ENCODE measurements around the gene ACADVL. TPM values are rescaled to one million over a fixed set of nuclear protein-coding genes. Genes with fewer than 3 reads are reported as not detected.
A peak's percentile ranks its signal among the peaks of the same experiment; 100 is the strongest.

The ACADVL gene
- total RNA-seq, 1 donor from 2014 or later, result 354 TPM

- peaks cover 47% of the 10 kb centered on the region for H3K4me1 Mint-ChIP-seq (ENCODE audit: unreplicated experiment)
- H3K4me3 Mint-ChIP-seq (ENCODE audit: unreplicated experiment), result no peak overlapping the region
- H3K27ac Mint-ChIP-seq (ENCODE audit: unreplicated experiment), result no peak overlapping the region
- DNase-seq (ENCODE audit: extremely low spot score, unreplicated experiment), result no peak
- no peaks in the 10 kb centered on the region for H3K9me3 Mint-ChIP-seq (ENCODE audit: unreplicated experiment)
- TF ChIP-seq CTCF (IDR thresholded peaks at IDR 0.05), result no peak
- peaks cover 19% of the 10 kb centered on the region for H3K36me3 Mint-ChIP-seq (ENCODE audit: unreplicated experiment)
- H3K27me3 Mint-ChIP-seq (ENCODE audit: unreplicated experiment), result no peaks in the 10 kb centered on the region
Measured at GRCh38 chr17:7222093-7222971, 2.6 kb downstream of the ACADVL start.

GRCh38 chr17:7222972-7223292 is 3.2 kb downstream of the ACADVL start:
- Mint-ChIP-seq H3K27ac (ENCODE audit: unreplicated experiment) (no peak overlapping the region), H3K36me3 (ENCODE audit: unreplicated experiment) (peaks cover 20% of the 10 kb centered on the region), H3K9me3 (ENCODE audit: unreplicated experiment) (no peaks in the 10 kb centered on the region), H3K4me3 (ENCODE audit: unreplicated experiment) (no peak overlapping the region), H3K4me1 (ENCODE audit: unreplicated experiment) (peaks cover 42% of the 10 kb centered on the region), H3K27me3 (ENCODE audit: unreplicated experiment) (no peaks in the 10 kb centered on the region)
- DNase-seq (ENCODE audit: extremely low spot score, unreplicated experiment), result no peak
- TF ChIP-seq CTCF (IDR thresholded peaks at IDR 0.05), result no peak

GRCh38 chr17:7223375-7223774 is 3.6 kb downstream of the ACADVL start:
- no peak for TF ChIP-seq CTCF (IDR thresholded peaks at IDR 0.05)
- Mint-ChIP-seq H3K27me3 (ENCODE audit: unreplicated experiment) (no peaks in the 10 kb centered on the region), H3K4me1 (ENCODE audit: unreplicated experiment) (peaks cover 38% of the 10 kb centered on the region), H3K9me3 (ENCODE audit: unreplicated experiment) (no peaks in the 10 kb centered on the region), H3K4me3 (ENCODE audit: unreplicated experiment) (no peak overlapping the region), H3K36me3 (ENCODE audit: unreplicated experiment) (peaks cover 25% of the 10 kb centered on the region), H3K27ac (ENCODE audit: unreplicated experiment) (no peak overlapping the region)
- DNase-seq (ENCODE audit: extremely low spot score, unreplicated experiment), result no peak

GRCh38 chr17:7224110-7224509 is 4.4 kb downstream of the ACADVL start:
- no peaks in the 10 kb centered on the region for H3K27me3 Mint-ChIP-seq (ENCODE audit: unreplicated experiment)
- peaks cover 33% of the 10 kb centered on the region for H3K4me1 Mint-ChIP-seq (ENCODE audit: unreplicated experiment)
- TF ChIP-seq CTCF (IDR thresholded peaks at IDR 0.05), result no peak
- DNase-seq (ENCODE audit: extremely low spot score, unreplicated experiment), result no peak
- H3K36me3 Mint-ChIP-seq (ENCODE audit: unreplicated experiment), result peaks cover 29% of the 10 kb centered on the region
- H3K27ac Mint-ChIP-seq (ENCODE audit: unreplicated experiment), result no peak overlapping the region
- H3K4me3 Mint-ChIP-seq (ENCODE audit: unreplicated experiment), result no peak overlapping the region
- H3K9me3 Mint-ChIP-seq (ENCODE audit: unreplicated experiment), result no peaks in the 10 kb centered on the region

GRCh38 chr17:7224661-7225111 is 4.9 kb downstream of the ACADVL start:
- DNase-seq (ENCODE audit: extremely low spot score, unreplicated experiment), result no peak
- H3K27ac Mint-ChIP-seq (ENCODE audit: unreplicated experiment), result peak overlapping the region; percentile 38
- no peak for TF ChIP-seq CTCF (IDR thresholded peaks at IDR 0.05)

More at GRCh38 chr17:7224661-7225111, 4.9 kb downstream of the ACADVL start:
- no peak overlapping the region for H3K4me3 Mint-ChIP-seq (ENCODE audit: unreplicated experiment)
- H3K27me3 Mint-ChIP-seq (ENCODE audit: unreplicated experiment), result no peaks in the 10 kb centered on the region
- peaks cover 28% of the 10 kb centered on the region for H3K4me1 Mint-ChIP-seq (ENCODE audit: unreplicated experiment)
- H3K36me3 Mint-ChIP-seq (ENCODE audit: unreplicated experiment), result peaks cover 33% of the 10 kb centered on the region
- no peaks in the 10 kb centered on the region for H3K9me3 Mint-ChIP-seq (ENCODE audit: unreplicated experiment)

All from osteocyte (in vitro differentiated cells).